ENCODE data around the gene CKB.
"Not testable (repeated sequence)": the region's sequence is repeated elsewhere in the genome, so short reads cannot be mapped to it uniquely, and the experiment has no call there.

- TF ChIP-seq, protein P1, sequence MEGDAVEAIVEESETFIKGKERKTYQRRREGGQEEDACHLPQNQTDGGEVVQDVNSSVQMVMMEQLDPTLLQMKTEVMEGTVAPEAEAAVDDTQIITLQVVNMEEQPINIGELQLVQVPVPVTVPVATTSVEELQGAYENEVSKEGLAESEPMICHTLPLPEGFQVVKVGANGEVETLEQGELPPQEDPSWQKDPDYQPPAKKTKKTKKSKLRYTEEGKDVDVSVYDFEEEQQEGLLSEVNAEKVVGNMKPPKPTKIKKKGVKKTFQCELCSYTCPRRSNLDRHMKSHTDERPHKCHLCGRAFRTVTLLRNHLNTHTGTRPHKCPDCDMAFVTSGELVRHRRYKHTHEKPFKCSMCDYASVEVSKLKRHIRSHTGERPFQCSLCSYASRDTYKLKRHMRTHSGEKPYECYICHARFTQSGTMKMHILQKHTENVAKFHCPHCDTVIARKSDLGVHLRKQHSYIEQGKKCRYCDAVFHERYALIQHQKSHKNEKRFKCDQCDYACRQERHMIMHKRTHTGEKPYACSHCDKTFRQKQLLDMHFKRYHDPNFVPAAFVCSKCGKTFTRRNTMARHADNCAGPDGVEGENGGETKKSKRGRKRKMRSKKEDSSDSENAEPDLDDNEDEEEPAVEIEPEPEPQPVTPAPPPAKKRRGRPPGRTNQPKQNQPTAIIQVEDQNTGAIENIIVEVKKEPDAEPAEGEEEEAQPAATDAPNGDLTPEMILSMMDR (optimal IDR thresholded peaks at IDR 0.05 in 1 of 3, IDR thresholded peaks at IDR 0.05 in 1 of 3, conservative IDR thresholded peaks at IDR 0.05 in 1 of 3; ENCODE audit: extremely low read depth in 1 of 3, insufficient read depth in 2 of 3, low read length in 3 of 3), result not testable (repeated sequence)
- TF ChIP-seq EZH2 (IDR thresholded peaks at IDR 0.05; ENCODE audit: low read length), result not testable (repeated sequence)
Measured at GRCh38 chr14:103525430-103526246, 3.0 kb upstream of the CKB start.
